Measurements from ENCODE around the gene CROCC2. TPM values are rescaled to one million over a fixed set of nuclear protein-coding genes. Genes with fewer than 3 reads are reported as not detected.

CROCC2 gene
- total and polyA plus RNA-seq, 2 of the 13 experiments (the other 11 are each of a cell fraction or from before 2014, with no cell fraction given): not detected

- Histone ChIP-seq H3K4me3 (replicated peaks in 1 of 3; ENCODE audit: insufficient read depth in 1 of 3, low read depth in 2 of 3, low read length in 3 of 3) (peak overlapping the region; percentile 23 to 67 (median 37); a peak in 5 of 6 replicates), H3K9ac (ENCODE audit: insufficient read depth, low read depth, low read length) (peak overlapping the region; percentile 23; the same call in 1 of the 2 replicates), H3K27me3 (ENCODE audit: control insufficient read depth in 1 of 2, insufficient read depth in 2 of 2, low read length in 2 of 2) (peaks cover 2 to 34% of the 10 kb centered on the region in 2 experiments; a peak in 4 of 5 replicates), H3K9me3 (ENCODE audit: low read length) (no peaks in the 10 kb centered on the region), H3K36me3 (replicated peaks in 1 of 2; ENCODE audit: control insufficient read depth in 1 of 2, insufficient read depth in 2 of 2, low read length in 2 of 2) (no peaks in the 10 kb centered on the region), H3K4me2 (ENCODE audit: low read depth, low read length) (peak overlapping the region; percentile 81), H3K27ac (ENCODE audit: extremely low read length, insufficient read depth, low read length) (no peak overlapping the region), H2AFZ (ENCODE audit: low read length) (no peak overlapping the region), H3K79me2 (ENCODE audit: insufficient read depth, low read length) (no peaks in the 10 kb centered on the region), H4K20me1 (ENCODE audit: insufficient read depth, low read length) (no peaks in the 10 kb centered on the region), H3K4me1 (ENCODE audit: insufficient read depth, low read length) (peaks cover 16% of the 10 kb centered on the region)
- intact Hi-C loops (cut with micrococcal nuclease; ENCODE audit: unreplicated experiment) (loop anchor here (5.0 kb wide), 1 partner anchor 292 kb away; no protein-coding TSS in a partner anchor), in situ Hi-C loops (cut with HindIII; ENCODE audit: extremely low pct_ligation_motif_present, low pct_unique_long_range_greater_than_20kb) (no loop called here)
- CTCF ChIA-PET (ENCODE audit: low intra/inter-chr PET ratio, low total read pairs): no interaction called here
- ATAC-seq (peak; percentile 67), DNase-seq (ENCODE audit: low spot score) (no peak), FAIRE-seq (no peak)
- WGBS (ENCODE audit: low lambda C conversion rate): 17% methylated on average over 28 of the region's 28 CpGs
- POLR2A ChIA-PET: no interaction called here
- BruUV-seq (replicated peaks): no TSS peak
- TF ChIP-seq ZNF382 (CRISPR knock-in tag; IDR thresholded peaks at IDR 0.05; ENCODE audit: borderline replicate concordance) (no peak), ZUFSP (CRISPR knock-in tag; IDR thresholded peaks at IDR 0.05; ENCODE audit: borderline replicate concordance) (0 out of 2 replicates have a peak, but pooled peaks have one; percentile 22), NR2F6 (IDR thresholded peaks at IDR 0.05) (no peak), NR2F6 (CRISPR knock-in tag; IDR thresholded peaks at IDR 0.05) (no peak), NCOA2 (CRISPR knock-in tag; IDR thresholded peaks at IDR 0.05) (no peak), NFIB (CRISPR knock-in tag; IDR thresholded peaks at IDR 0.05; ENCODE audit: borderline replicate concordance) (0 out of 2 replicates have a peak, but pooled peaks have one; percentile 32), KDM6A (CRISPR knock-in tag; IDR thresholded peaks at IDR 0.05; ENCODE audit: low read depth) (no peak), PAF1 (CRISPR knock-in tag; IDR thresholded peaks at IDR 0.05) (no peak), ZFX (CRISPR knock-in tag; IDR thresholded peaks at IDR 0.05; ENCODE audit: low read depth) (0 out of 2 replicates have a peak, but pooled peaks have one; percentile 18), ZFP91 (CRISPR knock-in tag; IDR thresholded peaks at IDR 0.05; ENCODE audit: borderline replicate concordance) (peak; percentile 37; the same call in 1 of the 2 replicates), HNRNPLL (IDR thresholded peaks at IDR 0.05; ENCODE audit: low read depth, low read length, poor library complexity, severe bottlenecking) (peak; percentile 9), ZNF687 (CRISPR knock-in tag; IDR thresholded peaks at IDR 0.05) (peak; percentile 26; the same call in 1 of the 2 replicates)
Measured at GRCh38 chr2:241009601-241010530, 103.7 kb downstream of the CROCC2 start.

Measured in HepG2 (cell line).